Transverse colon (tissue), 4 donors: ENCODE data around the gene NDEL1. TPM values are rescaled to one million over a fixed set of nuclear protein-coding genes. Genes with fewer than 3 reads are reported as not detected.

Experiments
- DNase-seq: peaks from one replicate; pipeline ENCODE4 v3.0.0-alpha.2; 2019
- H3K27ac ChIP-seq, 4 donors: fragments of 200-600 bp; sonication (generic); 2 replicates each; pipeline ENCODE4 v1.5.1; 2016 to 2018; ENCODE audit warnings: inconsistent platforms in 4 of 4
- H3K27me3 ChIP-seq: fragments of 200-600 bp; sonication (generic); 2 replicates; pipeline ENCODE4 v1.5.1; 2017; ENCODE audit warnings: inconsistent platforms
- H3K36me3 ChIP-seq, 4 donors: fragments of 200-600 bp; sonication (generic); 2 replicates each; pipeline ENCODE4 v1.5.1; 2017 to 2019; ENCODE audit warnings: inconsistent platforms in 4 of 4
- H3K4me1 ChIP-seq, 4 donors: fragments of 200-600 bp; sonication (generic); 2 replicates each; pipeline ENCODE4 v1.5.1; 2017 to 2020; ENCODE audit warnings: inconsistent platforms in 4 of 4
- H3K4me3 ChIP-seq, 4 donors: fragments of 200-600 bp; sonication (generic); 1 replicate in 1 of 4; 2 replicates in 3 of 4; pipeline versions ENCODE4 v1.5.1 to v1.6.1; 2017 to 2019; ENCODE audit warnings: inconsistent platforms in 4 of 4
- H3K9me3 ChIP-seq, 2 donors: fragments of 200-600 bp; sonication (generic); 2 replicates each; pipeline ENCODE4 v1.5.1; 2017 to 2019; ENCODE audit warnings: inconsistent platforms in 2 of 2
- EP300 ChIP-seq: sonication (generic); formaldehyde crosslinking; IDR thresholded peaks from one replicate; pipeline ENCODE4 v1.6.1; 2017; ENCODE audit warnings: antibody characterized with exemption, low read depth
- POLR2A ChIP-seq: fragments of 450-650 bp; IDR thresholded peaks from one replicate; pipeline ENCODE4 v1.6.1; 2016; ENCODE audit warnings: antibody characterized with exemption, mild to moderate bottlenecking, moderate library complexity
- POLR2AphosphoS5 ChIP-seq, 3 donors: sonication (generic); formaldehyde crosslinking; IDR thresholded peaks; one replicate each; pipeline ENCODE4 v1.6.1; 2016; ENCODE audit warnings: antibody characterized with exemption in 3 of 3
- WGBS, 2 donors: methylation state at CpG; one replicate each; pipeline ENCODE4 v1.1.5; 2018; ENCODE audit warnings: low coverage in 1 of 2; 5-methylcytosine and 5-hydroxymethylcytosine counted together
- in situ Hi-C, 4 donors: fragments of 200-750 bp; cut with MboI; loops; one replicate each; pipeline versions ENCODE4 v1.15.0 to v1.15.1; 2017; ENCODE audit warnings: low sequenced_read_pairs in 3 of 4, low pct_ligation_motif_present in 1 of 4, low pct_unique_long_range_greater_than_20kb in 1 of 4
- intact Hi-C: fragments of 100-400 bp; cut with DNase I; formaldehyde crosslinking; loops from one replicate; pipeline ENCODE4 v1.15.1; 2023; ENCODE audit warnings: low total_unique reads
- total RNA-seq, 4 donors: library from RNA; depleted of rRNA; stranded (reverse); fragments of >200 nt; gene quantifications; one replicate each; pipeline ENCODE4 v1.1.0, GENCODE V29; 2016
- TF ChIP-seq, protein P1 (sequence below), 5 experiments: fragments of 200-600 bp in 3 of 5; fragments of 450-650 bp in 2 of 5; sonication (generic) in 3 of 5; IDR thresholded peaks; 1 replicate in 2 of 5; 2 replicates in 3 of 5; pipeline ENCODE4 v1.5.1; 2016 to 2017; ENCODE audit warnings: antibody characterized with exemption in 5 of 5, inconsistent platforms in 3 of 5, mild to moderate bottlenecking in 2 of 5, moderate library complexity in 1 of 5

Gene NDEL1, protein sequence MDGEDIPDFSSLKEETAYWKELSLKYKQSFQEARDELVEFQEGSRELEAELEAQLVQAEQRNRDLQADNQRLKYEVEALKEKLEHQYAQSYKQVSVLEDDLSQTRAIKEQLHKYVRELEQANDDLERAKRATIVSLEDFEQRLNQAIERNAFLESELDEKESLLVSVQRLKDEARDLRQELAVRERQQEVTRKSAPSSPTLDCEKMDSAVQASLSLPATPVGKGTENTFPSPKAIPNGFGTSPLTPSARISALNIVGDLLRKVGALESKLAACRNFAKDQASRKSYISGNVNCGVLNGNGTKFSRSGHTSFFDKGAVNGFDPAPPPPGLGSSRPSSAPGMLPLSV
- total RNA-seq: 10 to 100 TPM; 28.3 to 82.4 (median 77.2) TPM

DNA sequence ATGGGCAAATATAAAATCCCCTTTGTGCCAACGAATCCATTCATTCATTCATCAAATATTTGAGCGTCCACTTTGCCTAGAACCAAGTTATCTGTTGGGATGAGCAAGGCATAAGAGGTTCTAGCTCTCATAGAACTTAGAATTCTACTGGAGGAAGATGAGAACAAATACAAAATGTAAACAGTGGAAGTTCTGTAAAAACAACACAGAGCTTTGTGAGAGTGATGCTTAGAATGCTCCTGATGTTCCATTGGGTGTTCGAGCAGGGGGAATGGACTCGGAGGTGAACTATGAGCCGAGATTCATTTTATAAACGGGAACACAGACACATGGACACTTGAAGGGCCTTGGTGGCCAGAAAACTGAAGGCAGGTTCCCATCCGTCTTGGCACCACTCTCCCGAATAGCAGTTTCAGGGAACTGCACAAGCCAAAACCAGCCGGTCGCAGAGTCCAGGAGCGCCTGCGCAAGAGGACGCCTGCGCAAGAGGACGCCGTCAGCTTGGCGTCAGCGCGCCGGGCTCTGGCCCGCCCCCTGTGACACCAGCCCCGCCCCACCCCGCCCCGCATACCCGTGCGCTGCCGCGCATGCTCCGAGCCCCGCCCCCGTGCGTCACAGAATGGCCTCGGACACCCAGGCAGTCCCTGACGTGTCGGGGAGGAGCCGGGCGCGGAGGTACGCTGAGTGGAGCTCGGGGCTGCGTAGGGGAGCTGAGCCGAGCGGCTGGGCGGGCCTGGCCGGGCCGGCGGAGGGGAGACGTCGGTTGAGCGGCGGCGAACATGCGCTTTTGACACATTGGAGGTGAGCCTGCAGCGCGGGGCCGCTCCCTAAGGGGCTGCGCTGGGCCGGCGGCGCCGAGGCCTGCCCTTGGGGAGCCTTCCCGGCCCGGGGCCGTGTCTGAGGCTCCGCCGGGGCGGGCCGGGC lies at the start of gene NDEL1:
Gene NDEL1, plus strand, starts transcription at position 640 of the 924 bp plus-strand sequence. CDS start 8,388 bp downstream, outside the sequence.
- in situ Hi-C loops (no loop called here), intact Hi-C loops (no loop called here)
- 2 to 51% methylated on average over 2 to 54 of the region's 68 CpGs for WGBS, 2 donors
- peak; percentile 99 for DNase-seq
- Histone ChIP-seq H3K27ac (peak within 1 kb of the TSS; percentile 97 to 100 (median 100)), H3K9me3 (no peaks in the 10 kb centered on the region), H3K27me3 (no peaks in the 10 kb centered on the region), H3K36me3 (no peaks in the 10 kb centered on the region), H3K4me1 (peaks cover 11 to 23% (median 15%) of the 10 kb centered on the region in 4 donors), H3K4me3 (peak within 1 kb of the TSS; percentile 61 to 93 (median 88))
- TF ChIP-seq EP300: peak; percentile 37
- TF ChIP-seq, protein P1, sequence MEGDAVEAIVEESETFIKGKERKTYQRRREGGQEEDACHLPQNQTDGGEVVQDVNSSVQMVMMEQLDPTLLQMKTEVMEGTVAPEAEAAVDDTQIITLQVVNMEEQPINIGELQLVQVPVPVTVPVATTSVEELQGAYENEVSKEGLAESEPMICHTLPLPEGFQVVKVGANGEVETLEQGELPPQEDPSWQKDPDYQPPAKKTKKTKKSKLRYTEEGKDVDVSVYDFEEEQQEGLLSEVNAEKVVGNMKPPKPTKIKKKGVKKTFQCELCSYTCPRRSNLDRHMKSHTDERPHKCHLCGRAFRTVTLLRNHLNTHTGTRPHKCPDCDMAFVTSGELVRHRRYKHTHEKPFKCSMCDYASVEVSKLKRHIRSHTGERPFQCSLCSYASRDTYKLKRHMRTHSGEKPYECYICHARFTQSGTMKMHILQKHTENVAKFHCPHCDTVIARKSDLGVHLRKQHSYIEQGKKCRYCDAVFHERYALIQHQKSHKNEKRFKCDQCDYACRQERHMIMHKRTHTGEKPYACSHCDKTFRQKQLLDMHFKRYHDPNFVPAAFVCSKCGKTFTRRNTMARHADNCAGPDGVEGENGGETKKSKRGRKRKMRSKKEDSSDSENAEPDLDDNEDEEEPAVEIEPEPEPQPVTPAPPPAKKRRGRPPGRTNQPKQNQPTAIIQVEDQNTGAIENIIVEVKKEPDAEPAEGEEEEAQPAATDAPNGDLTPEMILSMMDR (IDR thresholded peaks at IDR 0.05): no peak
- TF ChIP-seq POLR2A: peak; percentile 99
- peak; percentile 100 for TF ChIP-seq POLR2AphosphoS5 (IDR thresholded peaks at IDR 0.05)

DNA sequence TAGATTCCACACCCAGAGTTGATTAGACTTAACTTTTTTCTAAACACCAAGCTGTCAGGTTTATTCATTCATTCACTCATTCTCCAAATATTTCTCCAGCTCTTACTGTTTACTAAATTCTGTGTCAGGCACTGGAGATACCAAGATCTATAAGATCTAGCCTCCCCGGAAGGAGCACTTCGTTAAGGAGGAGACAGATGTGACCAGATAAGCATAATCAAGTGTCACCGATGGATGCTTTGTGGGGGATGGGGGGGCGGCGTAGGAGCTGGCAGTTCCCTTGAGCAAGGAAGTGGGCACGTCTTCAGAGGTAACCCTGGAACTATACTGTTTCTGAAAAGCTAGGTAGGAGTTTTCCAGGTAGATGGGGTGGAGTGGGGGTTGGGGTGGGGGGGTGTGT lies 48.8 kb upstream of the NDEL1 start:
- no peaks in the 10 kb centered on the region for H3K27me3 ChIP-seq
- 71 to 84% methylated on average over 6 of the region's 6 CpGs for WGBS, 2 donors
- H3K4me3 ChIP-seq: no peak overlapping the region
- no peak overlapping the region for H3K27ac ChIP-seq
- no peak for TF ChIP-seq POLR2AphosphoS5 (IDR thresholded peaks at IDR 0.05)
- TF ChIP-seq, protein P1 (IDR thresholded peaks at IDR 0.05): no peak
- no peak for TF ChIP-seq POLR2A
- no peak for TF ChIP-seq EP300
- no peaks in the 10 kb centered on the region for H3K36me3 ChIP-seq
- peaks cover 5 to 23% (median 16%) of the 10 kb centered on the region in 4 donors for H3K4me1 ChIP-seq
- no peaks in the 10 kb centered on the region for H3K9me3 ChIP-seq
- no peak for DNase-seq
- in situ Hi-C loops: no loop called here
- intact Hi-C loops: no loop called here

DNA sequence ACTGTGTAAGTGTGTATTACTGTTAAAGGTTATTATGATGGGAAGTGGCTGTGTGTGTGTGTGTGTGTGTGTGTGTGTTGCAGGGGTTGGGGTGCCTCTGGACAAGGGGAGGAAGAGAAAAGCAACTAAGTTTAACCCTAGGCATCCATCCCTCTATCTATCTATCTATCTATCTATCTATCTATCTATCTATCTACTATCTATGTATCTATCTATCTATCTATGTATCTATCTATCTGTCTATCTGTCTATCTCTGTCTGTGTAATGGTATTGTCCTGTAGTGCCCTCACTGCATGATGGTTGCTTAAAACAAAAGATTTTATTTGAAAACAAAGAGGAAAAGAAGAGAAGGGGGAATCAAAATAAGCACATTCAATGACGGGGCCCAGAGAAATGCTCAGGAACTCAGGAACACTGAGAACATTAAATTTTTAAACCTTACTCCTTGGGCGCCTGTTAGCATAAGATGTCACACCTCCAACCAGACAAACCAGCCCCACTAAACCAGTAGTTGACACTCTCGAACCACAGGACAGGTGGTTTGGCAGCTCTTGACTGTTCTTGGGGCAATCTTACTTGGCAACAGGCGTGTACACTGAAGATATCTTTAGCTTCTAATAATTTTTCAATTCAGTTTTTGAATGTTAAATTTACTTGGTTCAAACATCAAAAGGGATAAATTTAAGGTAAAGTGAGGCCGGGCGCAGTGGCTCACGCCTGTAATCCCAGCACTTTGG lies 47.6 kb upstream of the NDEL1 start:
- 71 to 81% methylated on average over 7 of the region's 7 CpGs for WGBS, 2 donors
- H3K9me3 ChIP-seq: no peaks in the 10 kb centered on the region
- intact Hi-C loops: no loop called here
- no peak for DNase-seq
- no peaks in the 10 kb centered on the region for H3K27me3 ChIP-seq
- no peak overlapping the region for H3K4me3 ChIP-seq
- peaks cover 5 to 17% (median 11%) of the 10 kb centered on the region in 4 donors for H3K4me1 ChIP-seq
- H3K36me3 ChIP-seq: no peaks in the 10 kb centered on the region
- no peak for TF ChIP-seq EP300
- TF ChIP-seq POLR2AphosphoS5 (IDR thresholded peaks at IDR 0.05): no peak
- TF ChIP-seq, protein P1 (IDR thresholded peaks at IDR 0.05): no peak
- no peak for TF ChIP-seq POLR2A
- in situ Hi-C loops: no loop called here
- no peak overlapping the region for H3K27ac ChIP-seq
